ENCODE results near the gene VCX2.

DNA sequence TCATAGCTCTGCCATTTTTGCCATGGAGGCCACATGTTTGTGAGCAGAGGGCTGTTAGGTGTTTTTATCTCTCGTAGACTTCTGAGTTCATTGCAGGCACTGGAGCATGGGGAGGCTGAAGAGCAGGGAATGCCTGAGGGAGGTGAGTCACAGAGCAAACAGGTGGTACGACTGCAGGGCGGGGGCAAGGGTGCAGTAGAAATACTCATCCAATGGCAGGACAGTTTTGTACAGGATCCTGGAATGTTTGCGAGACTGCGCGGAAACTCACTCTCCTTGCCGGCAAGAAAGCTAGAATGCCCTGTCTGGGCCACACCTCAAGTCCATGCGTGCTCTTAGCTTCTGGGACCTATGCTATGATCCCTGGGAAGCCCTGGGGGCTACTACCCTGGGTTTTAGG is 20.0 kb upstream of the VCX2 start:
- TF ChIP-seq, protein P1, sequence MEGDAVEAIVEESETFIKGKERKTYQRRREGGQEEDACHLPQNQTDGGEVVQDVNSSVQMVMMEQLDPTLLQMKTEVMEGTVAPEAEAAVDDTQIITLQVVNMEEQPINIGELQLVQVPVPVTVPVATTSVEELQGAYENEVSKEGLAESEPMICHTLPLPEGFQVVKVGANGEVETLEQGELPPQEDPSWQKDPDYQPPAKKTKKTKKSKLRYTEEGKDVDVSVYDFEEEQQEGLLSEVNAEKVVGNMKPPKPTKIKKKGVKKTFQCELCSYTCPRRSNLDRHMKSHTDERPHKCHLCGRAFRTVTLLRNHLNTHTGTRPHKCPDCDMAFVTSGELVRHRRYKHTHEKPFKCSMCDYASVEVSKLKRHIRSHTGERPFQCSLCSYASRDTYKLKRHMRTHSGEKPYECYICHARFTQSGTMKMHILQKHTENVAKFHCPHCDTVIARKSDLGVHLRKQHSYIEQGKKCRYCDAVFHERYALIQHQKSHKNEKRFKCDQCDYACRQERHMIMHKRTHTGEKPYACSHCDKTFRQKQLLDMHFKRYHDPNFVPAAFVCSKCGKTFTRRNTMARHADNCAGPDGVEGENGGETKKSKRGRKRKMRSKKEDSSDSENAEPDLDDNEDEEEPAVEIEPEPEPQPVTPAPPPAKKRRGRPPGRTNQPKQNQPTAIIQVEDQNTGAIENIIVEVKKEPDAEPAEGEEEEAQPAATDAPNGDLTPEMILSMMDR (conservative IDR thresholded peaks at IDR 0.05; ENCODE audit: low read depth, low read length): no peak
- TF ChIP-seq, protein P2, sequence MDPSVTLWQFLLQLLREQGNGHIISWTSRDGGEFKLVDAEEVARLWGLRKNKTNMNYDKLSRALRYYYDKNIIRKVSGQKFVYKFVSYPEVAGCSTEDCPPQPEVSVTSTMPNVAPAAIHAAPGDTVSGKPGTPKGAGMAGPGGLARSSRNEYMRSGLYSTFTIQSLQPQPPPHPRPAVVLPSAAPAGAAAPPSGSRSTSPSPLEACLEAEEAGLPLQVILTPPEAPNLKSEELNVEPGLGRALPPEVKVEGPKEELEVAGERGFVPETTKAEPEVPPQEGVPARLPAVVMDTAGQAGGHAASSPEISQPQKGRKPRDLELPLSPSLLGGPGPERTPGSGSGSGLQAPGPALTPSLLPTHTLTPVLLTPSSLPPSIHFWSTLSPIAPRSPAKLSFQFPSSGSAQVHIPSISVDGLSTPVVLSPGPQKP (IDR thresholded peaks at IDR 0.05; ENCODE audit: borderline replicate concordance, low read depth, low read length): no peak
- TF ChIP-seq POLR2A (IDR thresholded peaks at IDR 0.05; ENCODE audit: low read depth, low read length) (no peak), CEBPB (IDR thresholded peaks at IDR 0.05; ENCODE audit: low read depth, low read length) (no peak), RCOR1 (IDR thresholded peaks at IDR 0.05; ENCODE audit: insufficient replicate concordance, low read length) (no peak)

All from IMR-90 (cell line).